ENCODE data around the gene RUNDC1.
"Not testable (repeated sequence)": the region's sequence is repeated elsewhere in the genome, so short reads cannot be mapped to it uniquely, and the experiment has no call there.

The RUNDC1 gene

GRCh38 chr17:42992872-42993271, 12.5 kb downstream of the RUNDC1 start:
- DNase-seq = no peak

- DNase-seq = not testable (repeated sequence)
Observed at GRCh38 chr17:42993913-42994312, 13.5 kb downstream of the RUNDC1 start.

- no peak for DNase-seq
Observed at GRCh38 chr17:42997390-42997983, 17.1 kb downstream of the RUNDC1 start.

- DNase-seq = peak; percentile 99
Observed at GRCh38 chr17:42997984-42998938, 17.9 kb downstream of the RUNDC1 start, which contains the start of gene RPL27. TSS of gene RPL27 (plus strand) at chr17:42998419. CDS start at chr17:42998751, 332 bp downstream.

- DNase-seq = no peak
Observed at GRCh38 chr17:42999003-42999525, 18.7 kb downstream of the RUNDC1 start.

GRCh38 chr17:43000894-43001293, 20.5 kb downstream of the RUNDC1 start:
- not testable (repeated sequence) for DNase-seq

- no peak for DNase-seq
Observed at GRCh38 chr17:43003542-43004172, 23.3 kb downstream of the RUNDC1 start.

- DNase-seq = peak; percentile 16
Observed at GRCh38 chr17:43006639-43007551, 26.5 kb downstream of the RUNDC1 start, which contains the start of gene IFI35. TSS of gene IFI35 (plus strand) at chr17:43006784. CDS start at chr17:43006948, 164 bp downstream.

- no peak for DNase-seq
Observed at GRCh38 chr17:43010667-43011308, 30.4 kb downstream of the RUNDC1 start.

- DNase-seq = no peak
Observed at GRCh38 chr17:43011728-43012472, 31.5 kb downstream of the RUNDC1 start.

GRCh38 chr17:43013296-43013695, 32.9 kb downstream of the RUNDC1 start:
- DNase-seq = no peak

GRCh38 chr17:43014020-43014648, 33.8 kb downstream of the RUNDC1 start:
- DNase-seq = no peak

GRCh38 chr17:43014649-43015542, 34.5 kb downstream of the RUNDC1 start:
- no peak for DNase-seq

- DNase-seq = no peak
Observed at GRCh38 chr17:43015579-43015978, 35.2 kb downstream of the RUNDC1 start.

- no peak for DNase-seq
Observed at GRCh38 chr17:43016216-43016615, 35.9 kb downstream of the RUNDC1 start.

- DNase-seq = no peak
Observed at GRCh38 chr17:43018008-43018853, 37.9 kb downstream of the RUNDC1 start.

- DNase-seq = no peak
Observed at GRCh38 chr17:43018932-43019331, 38.6 kb downstream of the RUNDC1 start.

- DNase-seq = no peak
Observed at GRCh38 chr17:43019418-43019817, 39.1 kb downstream of the RUNDC1 start.
